Stimulated activated CD4-positive, alpha-beta T cell treated with anti-CD3 and anti-CD28 coated beads, Interleukin-12 subunit alpha, Interleukin-12 subunit beta, amount 100 ng/mL, for 24 hours (primary cell): Measurements from ENCODE around the gene CHRM2.

Experiments
- DNase-seq, 2 experiments: peaks; one replicate each; pipeline ENCODE4 v3.0.0-alpha.2; 2020; ENCODE audit warnings: low read depth in 2 of 2

The CHRM2 gene

DNA sequence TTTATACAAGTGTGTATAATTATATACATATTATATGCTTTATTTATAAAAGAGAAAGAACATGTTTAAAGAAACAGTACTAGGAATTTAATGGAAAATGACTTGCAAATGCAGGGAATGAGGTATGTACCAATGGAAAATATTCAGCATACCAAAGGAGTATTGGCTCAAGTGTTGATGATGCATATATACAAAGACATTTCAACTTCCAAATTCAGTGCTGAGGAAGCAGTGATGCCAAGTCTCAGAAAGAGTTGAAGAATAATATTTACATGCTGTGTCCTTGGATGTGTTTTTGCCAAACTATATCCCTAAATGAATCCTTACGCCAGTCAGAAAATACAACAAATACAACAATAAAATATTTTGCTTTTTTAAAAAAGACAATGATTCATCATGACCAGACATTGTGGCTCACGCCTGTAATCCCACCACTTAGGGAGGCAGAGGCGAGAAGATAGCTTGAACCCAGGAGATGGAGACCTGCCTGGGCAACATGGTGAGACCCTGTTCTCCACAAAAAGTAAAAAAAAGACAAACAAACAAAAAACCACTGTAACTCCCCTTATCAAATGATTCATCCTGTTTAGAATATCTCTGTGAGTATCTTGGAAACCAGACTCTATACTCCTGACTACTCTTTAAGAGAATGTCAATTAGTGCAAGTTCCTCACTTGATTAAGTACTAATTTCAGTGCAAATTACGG, 157.2 kb downstream of the CHRM2 start:
- DNase-seq: no peak

DNA sequence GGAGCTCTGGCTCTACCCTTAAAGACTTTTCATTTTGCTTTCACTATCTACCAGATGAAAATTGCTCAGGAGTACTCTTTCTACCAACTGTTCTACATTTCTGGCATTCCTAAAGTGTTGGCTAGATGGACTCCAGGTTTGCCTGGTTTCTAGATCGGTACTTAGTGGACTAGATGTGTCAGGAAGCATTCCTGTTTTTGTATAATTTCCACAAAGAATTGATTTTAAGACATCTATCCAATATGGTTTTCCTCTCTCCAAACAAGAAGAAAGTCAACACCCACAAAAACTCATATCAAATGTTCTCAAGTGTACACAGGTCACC, 157.7 kb downstream of the CHRM2 start:
- no peak for DNase-seq

DNA sequence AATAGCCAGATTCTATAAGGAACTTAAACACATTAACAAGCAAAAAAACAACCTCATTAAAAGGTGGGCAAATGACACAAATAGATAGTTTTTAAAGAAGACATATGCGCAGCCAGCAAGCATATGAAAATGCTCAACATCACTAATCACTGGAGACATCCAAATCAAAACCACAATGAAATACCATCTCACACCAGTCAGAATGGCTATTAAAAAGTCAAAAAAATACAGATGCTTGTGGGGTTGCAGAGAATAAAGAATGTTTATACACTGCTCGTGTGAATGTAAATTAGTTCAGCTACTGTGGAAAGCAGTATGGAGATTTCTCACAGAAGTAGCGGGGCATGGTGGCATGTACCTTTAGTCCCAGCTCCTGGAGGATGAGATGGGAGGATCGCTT, 164.0 kb downstream of the CHRM2 start:
- DNase-seq: no peak

DNA sequence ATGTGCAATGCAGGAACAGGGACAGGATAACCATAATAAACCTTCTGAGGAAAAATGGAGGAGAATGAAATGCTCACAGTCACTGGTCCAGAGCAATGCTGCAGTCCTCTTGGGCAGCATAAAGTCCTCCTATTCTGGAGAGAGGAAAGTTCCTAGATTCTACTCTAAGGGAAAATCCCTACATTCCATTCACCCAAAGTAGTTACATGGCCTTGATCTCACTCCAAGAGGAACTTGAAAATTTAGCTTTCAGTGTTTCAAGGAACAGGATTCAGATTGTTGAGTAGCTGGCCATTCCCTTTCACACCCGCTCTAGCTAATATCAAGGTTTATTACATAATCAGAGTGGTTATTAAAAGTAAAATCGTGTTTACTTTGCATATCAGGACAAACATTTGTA, 168.3 kb downstream of the CHRM2 start:
- DNase-seq: no peak

DNA sequence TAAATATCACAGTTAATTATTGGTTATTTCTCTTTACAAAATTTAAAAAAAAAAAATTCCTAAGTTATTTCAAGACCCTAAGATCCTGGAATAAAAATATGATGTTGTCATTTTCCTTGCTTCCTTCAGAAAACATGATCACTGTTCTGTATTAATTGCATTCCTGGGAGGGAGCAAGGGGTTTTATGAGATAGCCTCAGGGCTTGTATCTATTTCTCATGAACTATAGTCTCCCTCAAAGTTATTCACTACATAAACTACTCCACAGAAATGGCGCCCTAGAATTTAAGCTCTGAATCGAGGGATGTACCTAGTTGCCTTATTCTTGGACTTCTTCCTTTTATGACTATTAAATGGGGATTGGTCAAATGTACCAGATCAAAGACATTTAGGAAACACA, 170.3 kb downstream of the CHRM2 start:
- no peak for DNase-seq

DNA sequence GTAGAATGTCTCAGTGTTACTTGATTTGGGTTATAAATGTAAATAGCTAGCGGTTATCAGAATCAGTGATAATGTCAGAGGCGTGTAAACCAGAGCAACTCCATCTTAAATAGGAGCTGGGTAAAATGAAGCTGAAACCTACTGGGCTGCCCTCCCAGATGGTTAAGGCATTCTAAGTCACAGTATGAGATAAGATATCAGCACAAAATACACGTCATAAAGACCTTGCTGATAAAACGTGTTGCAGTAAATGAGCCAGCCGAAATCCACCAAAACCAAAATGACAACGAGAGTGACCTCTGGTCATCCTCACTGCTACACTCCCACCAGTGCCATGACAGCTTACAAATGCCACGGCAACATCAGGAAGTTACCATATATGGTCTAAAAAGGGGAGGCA, 172.3 kb downstream of the CHRM2 start:
- DNase-seq: no peak

DNA sequence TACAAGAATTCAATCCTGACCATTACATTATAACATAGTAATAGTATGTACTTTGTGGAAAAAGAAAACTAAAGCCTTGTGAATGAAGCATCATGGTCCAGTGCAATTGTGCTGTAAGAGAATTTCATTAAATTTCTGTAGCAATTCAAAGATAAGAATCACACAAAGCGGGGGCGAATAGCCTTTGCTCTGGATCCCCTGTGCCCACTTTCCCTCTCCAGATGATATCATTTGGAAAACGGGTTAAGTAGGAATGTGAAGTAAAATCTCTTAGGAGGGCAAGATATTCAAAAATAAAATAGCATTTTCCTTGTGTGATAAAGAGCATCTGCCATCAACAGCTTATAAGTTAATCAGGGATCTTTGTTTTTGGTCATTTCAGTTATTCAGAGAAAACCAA, 177.1 kb downstream of the CHRM2 start:
- DNase-seq: no peak

DNA sequence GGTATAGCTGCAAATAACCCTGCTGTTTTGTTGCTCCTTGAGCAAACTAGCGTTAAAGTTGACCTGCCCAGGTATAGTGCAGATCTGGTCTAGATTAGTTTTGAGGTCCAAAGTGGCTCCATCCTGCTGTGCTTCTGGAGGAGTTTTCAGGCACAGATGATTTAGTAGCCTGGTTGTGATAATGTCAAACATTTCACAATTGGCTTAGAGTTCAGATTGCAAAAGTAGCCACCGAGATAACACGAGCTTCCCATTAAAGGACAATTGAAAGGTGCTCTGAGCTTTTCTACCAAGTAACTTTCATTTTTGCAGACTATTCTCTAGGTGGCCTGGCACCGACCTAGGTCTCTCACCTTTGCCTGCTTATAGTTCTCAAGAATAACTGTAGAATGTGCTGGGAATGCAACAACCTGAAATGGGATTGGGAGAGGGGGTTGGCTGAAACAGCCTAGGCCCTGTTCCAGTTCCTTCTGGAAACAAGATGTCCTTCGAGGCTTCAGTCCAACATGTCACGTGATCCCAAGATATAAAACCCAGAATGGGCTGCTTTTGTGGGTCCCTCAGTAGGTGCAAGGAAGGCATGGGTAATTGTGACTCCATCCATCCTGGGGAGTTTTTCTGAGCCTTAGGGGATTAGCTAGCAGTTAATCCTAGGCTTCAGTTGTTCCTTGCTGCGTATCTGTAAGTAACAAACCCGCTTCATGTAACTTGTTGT, 201.0 kb downstream of the CHRM2 start:
- no peak for DNase-seq
